ENCODE results near the gene PDLIM1.
"Not testable (repeated sequence)": the region's sequence is repeated elsewhere in the genome, so short reads cannot be mapped to it uniquely, and the experiment has no call there.

The PDLIM1 gene

DNA sequence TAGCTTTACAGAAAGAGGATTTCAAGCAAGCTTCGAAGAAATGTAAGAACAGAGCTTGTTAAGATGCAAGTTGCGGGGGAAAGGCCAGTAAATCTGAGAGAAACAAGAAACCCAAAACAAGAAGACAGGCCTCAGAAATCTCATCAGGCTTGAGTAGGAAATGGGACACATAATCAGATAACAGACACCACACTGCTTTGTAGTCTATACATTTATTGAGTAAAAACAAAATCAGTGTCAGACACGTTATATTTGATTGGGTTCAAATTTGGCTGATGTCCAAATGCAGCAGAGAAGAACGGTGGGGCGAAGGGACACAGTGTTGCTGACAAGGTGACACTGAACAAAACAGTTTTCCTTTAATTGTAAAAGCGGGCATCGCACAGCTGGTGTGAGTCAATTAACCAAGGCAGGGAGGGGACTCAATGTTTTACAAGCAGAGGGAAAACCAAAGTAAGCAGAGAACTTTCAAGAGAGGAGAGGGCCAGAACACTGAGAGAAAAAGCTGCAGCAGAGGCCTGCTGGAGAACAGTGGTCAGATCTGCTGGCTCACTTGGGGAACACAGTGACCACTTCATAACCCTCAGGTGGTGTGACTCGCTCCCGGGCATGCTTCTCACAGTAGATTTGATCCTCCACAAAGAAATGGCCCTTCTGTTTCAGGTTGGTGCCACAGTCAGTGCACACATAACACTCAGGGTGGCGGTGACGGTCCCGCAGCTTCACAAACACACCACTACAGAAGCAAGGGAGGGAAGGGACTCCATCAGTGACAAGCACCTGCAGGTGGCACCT lies 53.2 kb downstream of the PDLIM1 start:
- no peak for DNase-seq

DNA sequence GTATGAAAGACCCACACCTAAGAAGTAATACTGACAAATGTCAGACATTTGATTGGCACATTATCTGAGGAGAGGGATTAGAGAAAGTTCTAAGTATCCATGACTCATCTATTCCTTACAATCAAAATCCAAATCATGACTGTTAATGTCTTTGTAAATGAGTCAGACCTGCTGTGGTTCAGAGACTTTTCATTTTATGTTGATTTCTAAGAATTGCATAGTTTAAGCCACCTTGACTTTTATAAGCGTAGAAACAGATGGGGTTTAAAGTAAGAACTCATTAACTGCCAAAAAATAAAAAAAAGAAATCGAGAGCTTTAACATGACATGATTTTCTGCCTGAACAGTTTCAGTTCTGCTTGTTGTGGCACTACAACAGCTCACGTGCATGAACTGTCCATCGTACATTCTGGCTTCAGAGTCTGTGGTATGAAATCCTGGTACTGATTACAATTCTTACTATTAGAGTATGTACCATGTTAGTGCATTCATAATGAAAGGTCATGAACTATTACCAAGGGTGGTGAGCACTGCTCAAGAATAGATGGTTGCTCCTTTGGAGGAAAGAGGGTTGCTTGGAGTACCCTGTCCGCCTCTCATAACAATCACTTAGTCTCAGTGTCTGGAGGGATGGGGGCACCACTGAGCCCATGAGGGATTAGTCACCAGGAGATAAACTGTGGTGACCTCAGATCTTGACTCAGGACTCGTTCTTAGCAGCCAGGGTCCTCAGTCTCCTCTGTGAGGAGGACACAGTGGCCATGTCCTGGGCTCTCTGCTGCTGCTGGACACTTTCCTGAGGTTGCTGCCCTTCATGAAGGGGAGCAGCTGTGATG lies 54.5 kb downstream of the PDLIM1 start:
- no peak for DNase-seq

DNA sequence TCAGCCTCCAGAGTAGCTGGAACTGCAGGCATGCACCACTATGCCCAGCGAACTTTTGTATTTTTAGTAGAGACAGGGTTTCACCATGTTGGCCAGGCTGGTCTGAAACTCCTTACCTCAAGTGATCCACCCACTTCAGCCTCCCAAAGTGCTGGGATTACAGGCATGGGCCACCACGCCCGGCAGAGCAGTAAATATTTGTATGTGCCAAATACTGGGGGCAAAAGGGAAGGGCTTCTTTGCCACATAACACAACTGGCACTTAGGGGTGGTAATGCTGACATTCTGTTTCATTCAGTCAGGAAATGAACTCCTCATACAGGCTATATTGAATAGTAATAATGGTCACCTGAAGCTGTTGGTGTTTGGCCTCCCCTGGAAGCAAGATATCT lies 55.1 kb downstream of the PDLIM1 start:
- DNase-seq: no peak

DNA sequence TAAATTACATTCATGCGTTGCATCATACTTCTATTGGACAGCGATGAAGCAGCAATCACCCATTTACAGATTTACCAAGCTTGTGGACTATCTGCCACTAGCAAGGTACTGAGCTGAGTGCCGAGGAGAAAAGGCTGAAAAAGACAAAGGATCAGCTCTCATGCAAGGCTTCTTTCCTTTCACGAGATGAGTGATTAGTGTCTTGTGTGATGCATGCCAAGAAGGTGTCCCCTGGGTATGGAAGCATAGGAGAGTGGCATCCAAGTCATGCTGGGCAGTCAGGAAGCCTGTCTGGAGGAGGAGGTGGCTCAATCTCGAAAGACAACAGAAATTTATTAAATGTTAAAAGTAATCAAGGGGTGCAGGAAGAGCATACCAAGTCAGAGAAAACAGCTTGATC lies 55.9 kb downstream of the PDLIM1 start:
- DNase-seq: no peak

DNA sequence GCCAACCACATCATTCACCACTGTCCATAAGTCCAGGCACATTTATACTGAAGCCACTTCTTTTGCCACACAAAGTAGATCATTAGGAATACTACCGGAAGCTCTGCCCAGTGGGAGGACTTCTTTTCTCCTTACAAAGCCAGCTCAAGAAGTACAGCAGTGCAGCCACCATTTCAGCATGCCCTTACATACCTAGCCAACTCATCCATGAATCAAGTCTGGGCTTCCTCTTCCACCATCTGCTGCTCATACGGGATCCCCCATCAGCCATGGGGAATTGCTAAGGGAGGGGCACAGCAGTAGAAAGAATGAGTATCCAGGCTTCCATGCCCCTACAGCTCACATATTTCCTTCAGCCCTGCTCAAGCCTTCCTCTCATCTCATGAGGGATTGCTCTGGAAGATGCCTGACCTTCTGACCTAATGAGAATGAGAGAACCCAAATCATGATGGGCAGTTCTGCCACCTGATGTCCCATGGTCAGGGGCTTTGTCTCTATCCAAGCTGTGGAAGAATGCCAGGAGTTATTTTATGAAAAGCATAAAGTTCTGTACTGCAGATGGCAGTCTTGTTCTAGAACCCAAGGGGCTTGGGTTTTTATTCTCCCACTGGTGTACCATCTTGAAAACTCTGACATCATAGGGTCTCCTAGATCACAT lies 57.3 kb downstream of the PDLIM1 start:
- DNase-seq: no peak

DNA sequence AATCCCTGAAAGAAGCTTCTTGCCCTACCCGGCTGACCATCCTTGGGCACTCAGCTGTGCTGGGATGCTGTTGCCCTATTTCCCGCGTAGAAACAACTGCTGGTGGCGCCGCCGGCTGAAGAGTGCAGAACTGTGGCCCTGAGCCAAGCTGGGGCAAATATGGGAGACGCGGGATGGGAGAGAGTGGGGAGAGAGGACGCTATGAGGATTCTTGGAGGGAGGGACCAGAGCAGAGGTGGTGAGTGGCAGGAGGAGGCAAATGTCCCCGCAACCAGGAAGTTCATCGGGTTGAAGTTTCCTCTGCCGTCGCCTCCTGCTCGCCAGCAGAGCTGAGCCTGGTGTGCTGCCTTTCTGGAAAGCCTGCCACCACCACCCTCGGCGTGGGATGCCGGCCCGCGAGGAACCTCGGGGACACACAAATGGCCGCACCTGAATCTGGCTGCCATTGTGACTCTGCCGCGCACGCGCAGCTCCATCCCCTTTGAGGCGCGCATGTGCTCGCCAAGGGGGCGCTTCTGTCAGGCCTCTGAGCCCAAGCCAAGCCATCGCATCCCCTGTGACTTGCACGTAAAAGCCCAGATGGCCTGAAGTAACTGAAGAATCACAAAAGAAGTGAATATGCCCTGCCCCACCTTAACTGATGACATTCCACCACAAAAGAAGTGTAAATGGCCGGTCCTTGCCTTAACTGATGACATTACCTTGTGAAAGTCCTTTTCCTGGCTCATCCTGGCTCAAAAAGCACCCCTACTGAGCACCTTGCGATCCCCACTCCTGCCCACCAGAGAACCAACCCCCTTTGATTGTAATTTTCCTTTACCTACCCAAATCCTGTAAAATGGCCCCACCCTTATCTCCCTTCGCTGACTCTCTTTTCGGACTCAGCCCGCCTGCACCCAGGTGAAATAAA lies 59.9 kb downstream of the PDLIM1 start:
- DNase-seq: not testable (repeated sequence)

DNA sequence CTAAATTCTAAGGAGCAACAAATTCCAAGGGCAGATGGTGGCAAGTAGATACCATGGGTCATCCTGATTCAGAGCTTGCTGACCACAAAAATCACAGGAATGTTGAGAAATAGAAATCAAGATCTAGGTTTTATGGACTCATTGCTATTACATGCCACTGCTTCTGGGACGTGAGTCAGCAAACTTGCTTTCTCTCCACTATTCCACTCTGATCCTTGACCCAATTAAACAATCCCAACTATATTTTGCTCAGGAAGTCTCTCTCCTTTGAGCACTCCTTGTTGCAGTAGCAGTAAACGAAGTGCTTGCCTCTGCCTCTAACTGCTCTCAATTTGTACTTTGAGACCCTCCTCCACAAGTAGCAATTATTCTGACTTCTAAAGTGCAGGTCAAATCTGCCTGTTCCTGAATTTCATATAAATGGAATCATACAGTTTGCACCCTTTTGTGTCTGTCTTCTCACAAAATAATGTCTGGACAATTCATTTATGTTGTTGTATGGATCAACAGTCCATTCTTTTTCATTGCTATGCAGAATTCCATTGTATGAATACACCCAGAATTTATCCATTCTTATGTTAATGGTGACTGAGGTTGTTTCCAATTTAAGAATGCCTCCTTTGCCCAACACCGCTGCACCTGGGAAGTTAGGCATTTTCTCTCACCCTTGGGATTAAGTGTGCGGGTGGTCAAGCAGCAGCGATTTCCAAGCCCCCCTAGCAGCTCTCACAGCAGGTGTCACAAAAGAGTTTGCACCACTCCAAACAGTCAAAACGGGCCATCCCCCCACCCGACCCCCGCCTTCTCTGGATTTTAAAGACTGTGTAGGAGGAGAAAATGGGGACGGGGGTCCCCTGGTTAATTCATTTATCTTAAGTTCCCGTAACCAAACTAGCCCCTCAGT lies 60.8 kb downstream of the PDLIM1 start:
- no peak for DNase-seq

DNA sequence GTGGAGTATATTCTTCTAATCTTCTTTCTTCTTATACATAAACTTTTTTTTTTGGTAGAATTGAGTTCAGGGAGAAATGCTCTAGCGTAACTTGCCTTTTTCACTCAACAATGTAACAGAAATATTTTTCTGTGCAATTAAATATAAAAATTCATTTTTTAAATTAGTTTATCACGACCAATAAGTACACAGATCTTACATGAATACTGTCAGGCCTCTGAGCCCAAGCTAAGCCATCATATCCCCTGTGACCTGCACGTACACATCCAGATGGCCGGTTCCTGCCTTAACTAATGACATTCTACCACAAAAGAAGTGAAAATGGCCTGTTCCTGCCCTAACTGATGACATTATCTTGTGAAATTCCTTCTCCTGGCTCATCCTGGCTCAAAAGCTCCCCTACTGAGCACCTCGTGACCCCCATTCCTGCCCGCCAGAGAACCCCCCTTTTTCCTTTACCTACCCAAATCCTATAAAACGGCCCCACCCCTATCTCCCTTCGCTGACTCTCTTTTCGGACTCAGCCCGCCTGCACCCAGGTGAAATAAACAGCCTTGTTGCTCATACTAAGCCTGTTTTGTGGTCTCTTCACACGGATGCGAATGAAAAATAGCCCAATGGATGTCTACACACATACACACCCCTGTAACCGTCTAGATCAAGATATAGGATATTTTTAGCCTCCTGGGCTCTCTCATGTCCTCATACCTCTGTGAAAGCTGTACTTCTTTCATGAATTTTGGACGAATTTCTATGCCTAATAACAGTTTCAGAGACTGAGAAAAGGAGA lies 61.7 kb downstream of the PDLIM1 start:
- DNase-seq: not testable (repeated sequence)

DNA sequence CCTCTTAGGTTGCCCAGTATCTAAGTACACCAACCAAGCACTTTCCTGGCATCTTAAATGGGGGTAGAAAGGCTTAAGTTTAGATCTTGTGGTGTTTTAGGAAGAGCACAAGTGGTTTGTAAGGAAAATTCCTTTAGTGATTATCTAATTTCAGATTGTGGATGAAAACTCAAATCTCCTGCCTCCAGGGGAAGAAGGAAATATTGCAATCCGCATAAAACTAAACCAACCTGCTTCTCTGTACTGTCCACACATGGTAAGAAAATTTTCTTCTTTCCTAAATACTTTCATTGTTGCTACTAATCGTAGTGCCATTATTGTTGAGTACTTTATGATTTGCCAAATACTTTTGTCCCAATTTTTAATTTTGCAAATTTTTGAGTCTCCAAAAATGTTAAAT lies 65.7 kb downstream of the PDLIM1 start:
- DNase-seq: no peak

DNA sequence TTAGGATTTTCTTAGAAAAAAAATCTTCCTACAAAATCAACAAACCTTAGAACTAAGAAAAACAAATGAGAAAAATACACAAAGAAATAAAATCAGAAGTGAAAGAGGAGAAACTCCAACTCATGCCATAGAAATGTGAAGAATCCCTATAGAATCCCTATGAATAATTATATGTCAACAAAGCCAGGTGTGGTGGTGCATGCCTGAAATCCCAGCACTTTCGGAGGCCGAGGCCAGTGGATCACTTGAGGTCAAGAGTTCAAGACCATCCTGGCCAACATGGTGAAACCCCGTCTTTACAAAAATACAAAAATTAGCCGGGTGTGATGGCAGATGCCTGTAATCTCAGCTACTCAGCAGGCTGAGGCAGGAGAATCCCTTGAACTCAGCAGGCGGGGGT lies 69.7 kb downstream of the PDLIM1 start:
- no peak for DNase-seq

DNA sequence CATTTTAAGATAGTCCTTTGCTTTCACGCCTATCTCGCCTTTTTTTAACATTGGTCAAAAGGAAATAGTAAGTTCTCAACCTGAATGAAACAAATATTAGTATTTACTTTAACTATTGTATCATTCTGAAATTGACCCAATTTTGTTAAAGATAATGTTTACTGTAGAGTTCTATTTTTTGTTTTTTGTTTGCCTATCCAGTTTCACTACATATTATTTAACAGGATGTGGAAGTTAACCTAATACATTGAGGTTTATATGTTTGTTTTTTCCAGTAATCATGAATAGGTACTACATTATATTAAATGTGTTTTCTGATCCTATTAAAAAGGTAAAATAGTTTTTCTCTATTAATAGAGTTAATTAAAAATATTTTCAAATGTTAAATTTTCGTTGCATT lies 70.3 kb downstream of the PDLIM1 start:
- DNase-seq: no peak

DNA sequence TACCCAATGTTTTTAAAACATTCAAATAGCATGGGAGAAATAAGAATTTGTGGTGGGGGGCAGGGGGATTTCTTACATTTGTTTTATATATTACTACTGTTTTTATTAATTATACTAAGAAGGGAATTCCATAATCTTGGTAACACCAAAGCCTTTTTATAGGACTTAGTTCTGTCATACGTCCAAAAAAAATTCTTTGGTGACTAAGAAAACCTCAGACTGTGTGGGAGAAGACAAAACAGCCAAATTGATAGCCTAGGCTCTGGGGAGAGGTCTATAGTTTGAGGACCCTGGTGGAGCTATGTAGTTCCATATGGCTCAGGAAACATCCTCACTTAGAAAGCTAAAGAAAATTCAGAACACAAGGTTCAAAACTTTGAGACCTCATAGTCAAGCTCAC lies 73.3 kb downstream of the PDLIM1 start:
- DNase-seq: no peak

DNA sequence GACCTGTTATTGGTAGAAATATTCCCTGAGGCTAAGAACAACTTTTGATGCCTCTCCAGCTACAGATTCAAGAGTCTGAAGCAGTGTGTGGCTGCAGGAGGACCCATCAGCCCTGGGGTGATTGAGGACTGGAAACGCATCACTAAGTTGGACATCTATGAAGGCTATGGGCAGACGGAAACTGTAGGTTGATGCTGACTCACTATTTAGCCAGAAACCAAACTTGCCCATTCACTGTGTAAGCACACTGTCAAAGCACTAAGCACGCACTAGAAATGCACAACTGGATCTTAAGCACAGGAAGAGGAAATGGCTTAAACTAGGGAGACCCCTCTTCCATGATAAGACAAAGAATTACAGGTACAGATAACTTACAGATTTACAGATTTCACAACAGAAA lies 76.0 kb downstream of the PDLIM1 start:
- DNase-seq: no peak

DNA sequence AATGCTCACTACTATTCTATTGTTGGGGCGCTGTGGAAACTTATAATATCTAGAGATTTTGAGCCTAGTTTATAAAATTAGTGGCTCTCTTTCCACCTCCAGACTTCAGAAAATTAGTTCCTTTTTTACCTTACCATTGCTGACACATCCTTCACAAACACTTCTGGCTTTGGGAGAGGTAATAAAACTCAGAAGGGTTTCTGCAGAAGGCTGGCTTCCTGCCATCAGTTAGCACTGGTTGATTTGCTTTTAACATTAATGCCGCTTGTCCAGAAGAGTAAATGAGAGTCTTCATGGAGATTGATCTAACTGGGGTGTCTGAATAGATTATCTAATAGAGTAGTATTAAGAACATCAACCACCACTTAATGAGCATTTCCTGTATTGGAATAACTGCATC lies 76.4 kb downstream of the PDLIM1 start:
- DNase-seq: no peak

DNA sequence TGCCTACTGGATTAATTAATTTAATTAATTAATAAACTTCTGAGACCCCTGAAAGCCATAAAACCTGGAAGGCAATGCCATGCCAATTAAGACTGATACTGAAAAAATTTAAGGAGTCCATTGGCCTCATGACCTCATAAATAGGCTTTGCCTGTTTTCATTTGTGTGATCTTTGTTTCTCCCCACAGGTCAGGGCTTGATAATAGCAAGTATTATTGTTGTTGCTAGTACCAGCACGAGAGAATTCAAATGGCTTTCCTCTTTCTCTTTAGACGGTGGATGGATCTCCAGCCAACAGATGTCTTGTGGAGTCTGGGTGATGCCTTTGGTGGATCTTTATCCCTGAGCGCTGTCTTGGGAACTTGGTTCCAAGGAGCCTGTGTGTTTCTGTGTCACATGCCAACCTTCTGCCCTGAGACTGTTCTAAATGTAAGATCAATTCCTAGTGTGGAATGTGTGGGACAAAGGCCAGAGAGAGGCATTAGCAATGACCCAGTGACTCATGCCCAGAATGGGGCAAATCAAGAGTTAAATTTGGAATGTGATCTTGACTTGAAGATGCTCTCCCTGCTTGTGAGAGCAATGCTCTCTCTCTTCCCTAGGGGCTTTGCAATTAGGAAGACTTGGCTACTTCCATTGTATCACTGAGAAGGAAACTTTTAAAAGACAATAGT lies 79.1 kb downstream of the PDLIM1 start:
- no peak for DNase-seq

DNA sequence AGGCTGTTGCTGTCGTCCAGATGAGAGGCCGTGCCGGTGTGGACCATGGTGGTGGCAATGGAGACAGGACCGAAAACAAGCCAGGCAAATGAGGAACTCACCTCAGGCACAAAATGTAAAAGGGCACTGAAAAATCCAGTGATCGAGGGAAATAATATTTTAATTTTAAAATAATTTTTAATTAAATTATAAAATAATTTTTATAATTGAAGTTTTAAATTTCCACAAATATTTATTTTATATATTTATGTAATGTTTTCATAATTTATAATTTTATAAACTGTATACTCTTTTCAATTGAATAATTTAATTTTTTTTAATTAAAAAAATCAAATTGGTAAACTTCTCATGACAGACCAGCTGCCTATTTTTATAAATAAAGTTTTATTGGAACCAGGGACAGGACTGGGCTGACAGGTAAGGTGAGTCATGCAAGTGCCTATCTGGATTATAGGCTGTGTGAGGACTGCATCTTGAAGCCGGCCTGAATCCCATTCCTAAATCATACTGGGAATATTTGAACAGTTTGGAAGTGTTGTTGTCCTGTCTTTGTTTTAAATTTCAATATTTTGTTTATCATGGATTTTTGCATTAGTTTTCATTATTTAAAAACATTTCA lies 81.2 kb downstream of the PDLIM1 start:
- no peak for DNase-seq

DNA sequence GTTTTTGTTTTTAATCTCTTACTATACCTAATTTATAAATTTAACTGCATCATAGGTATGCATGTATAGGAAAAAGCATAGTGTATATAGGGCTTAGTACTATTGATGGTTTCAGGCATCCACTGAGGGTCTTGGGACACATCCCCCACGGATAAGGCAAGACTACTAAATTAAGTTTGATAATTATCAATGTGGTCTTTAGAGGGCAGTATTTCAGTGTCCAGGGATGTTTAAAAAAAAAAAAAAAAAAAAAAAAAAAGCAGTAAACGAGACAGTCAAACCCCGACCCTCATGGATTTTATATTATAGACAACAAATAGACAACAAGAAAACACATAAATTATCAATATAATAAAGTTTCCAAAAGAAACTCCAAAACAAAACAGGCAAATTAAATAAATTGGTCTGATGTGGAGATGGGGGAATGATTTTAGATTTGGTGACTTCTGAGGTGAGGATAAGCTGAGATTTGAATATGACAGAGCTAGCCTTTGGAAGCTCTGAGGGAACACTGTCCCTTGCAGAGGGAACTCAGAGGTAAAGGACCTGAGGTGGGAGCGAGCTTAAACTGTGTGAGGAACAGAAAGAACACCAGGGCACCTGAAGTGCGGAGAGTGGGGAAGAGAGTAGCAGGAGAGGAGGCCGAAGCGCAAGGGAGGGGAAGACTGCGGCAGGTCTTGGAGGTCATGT lies 82.0 kb downstream of the PDLIM1 start:
- DNase-seq: no peak

DNA sequence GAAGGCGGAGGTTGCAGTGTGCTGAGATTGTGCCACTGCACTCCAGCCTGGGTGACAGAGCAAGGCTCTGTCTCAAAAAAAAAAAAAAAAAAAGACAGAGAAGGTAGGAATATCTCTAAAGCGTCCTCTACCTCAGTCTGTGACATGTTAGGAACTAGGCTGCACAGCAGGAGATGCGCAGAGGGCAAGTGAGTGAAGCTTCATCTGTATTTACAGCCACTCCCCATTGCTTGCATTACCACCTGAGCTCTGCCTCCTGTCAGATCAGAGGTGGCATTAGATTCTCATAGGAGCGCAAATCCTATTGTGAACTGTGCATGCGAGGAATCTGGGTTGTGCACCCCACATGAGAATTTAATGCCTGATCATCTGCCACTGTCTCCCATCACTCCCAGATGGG lies 87.9 kb downstream of the PDLIM1 start:
- DNase-seq: not testable (repeated sequence)

DNA sequence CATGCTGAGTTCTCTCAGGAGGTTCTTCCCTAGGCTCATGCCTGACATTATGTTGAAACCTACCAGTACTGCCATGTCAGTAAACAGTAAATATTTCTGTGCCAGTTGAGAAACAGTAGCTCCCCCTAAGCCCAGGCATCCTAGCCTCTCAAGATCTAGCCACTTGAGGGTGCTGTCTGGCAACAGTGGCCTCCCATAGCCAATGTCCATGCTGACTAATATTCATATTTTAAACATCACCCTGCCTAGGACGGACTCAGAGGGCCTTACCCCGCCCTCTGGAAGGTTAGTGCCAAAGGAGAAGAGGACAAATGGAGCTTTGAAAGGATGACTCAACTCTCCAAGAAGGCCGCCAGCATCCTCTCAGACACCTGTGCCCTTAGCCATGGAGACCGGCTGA lies 89.1 kb downstream of the PDLIM1 start:
- no peak for DNase-seq

Measured in NK-92 treated with Interleukin-12 subunit alpha and Interleukin-12 subunit beta, amount 100 ng/mL, for 24 hours (cell line).